Effector CD4-positive, alpha-beta T cell (primary cell): ENCODE measurements around the gene KRTAP5-4. TPM values are rescaled to one million over a fixed set of nuclear protein-coding genes. Genes with fewer than 3 reads are reported as not detected.
"Not testable (repeated sequence)": the region's sequence is repeated elsewhere in the genome, so short reads cannot be mapped to it uniquely, and the experiment has no call there.

Experiments used
- DNase-seq: peaks from one replicate; pipeline ENCODE4 v3.0.0-alpha.2; 2020
- total RNA-seq: gene quantifications from one replicate; lab custom pipeline; 2026; lab: John Stamatoyannopoulos, UW

KRTAP5-4 gene
- not detected for total RNA-seq

GRCh38 chr11:1622086-1622485 lies at the start of gene KRTAP5-4:
Gene KRTAP5-4, minus strand, starts transcription at chr11:1622138. Its CDS starts 45 bp downstream, at chr11:1622093.
- no peak for DNase-seq

GRCh38 chr11:1671658-1672057 lies 49.7 kb upstream of the KRTAP5-4 start:
- no peak for DNase-seq

- DNase-seq = no peak
Measured at GRCh38 chr11:1670905-1671371, 49.0 kb upstream of the KRTAP5-4 start.

- not testable (repeated sequence) for DNase-seq
Measured at GRCh38 chr11:1670457-1670856, 48.5 kb upstream of the KRTAP5-4 start.

- DNase-seq = no peak
Measured at GRCh38 chr11:1669546-1670218, 47.7 kb upstream of the KRTAP5-4 start.

GRCh38 chr11:1668911-1669473 lies 47.1 kb upstream of the KRTAP5-4 start:
- no peak for DNase-seq

GRCh38 chr11:1667906-1668305 lies 46.0 kb upstream of the KRTAP5-4 start:
- DNase-seq = no peak

GRCh38 chr11:1667121-1667850 lies 45.3 kb upstream of the KRTAP5-4 start:
- DNase-seq = no peak

- no peak for DNase-seq
Measured at GRCh38 chr11:1665313-1665712, 43.4 kb upstream of the KRTAP5-4 start.

- DNase-seq = not testable (repeated sequence)
Measured at GRCh38 chr11:1662699-1663283, 40.9 kb upstream of the KRTAP5-4 start.

- not testable (repeated sequence) for DNase-seq
Measured at GRCh38 chr11:1661454-1662269, 39.7 kb upstream of the KRTAP5-4 start.

GRCh38 chr11:1660111-1660867 lies 38.4 kb upstream of the KRTAP5-4 start:
- DNase-seq = no peak

- no peak for DNase-seq
Measured at GRCh38 chr11:1659506-1659905, 37.6 kb upstream of the KRTAP5-4 start.

- DNase-seq = no peak
Measured at GRCh38 chr11:1656670-1657069, 34.7 kb upstream of the KRTAP5-4 start.

- no peak for DNase-seq
Measured at GRCh38 chr11:1656061-1656441, 34.1 kb upstream of the KRTAP5-4 start.

GRCh38 chr11:1655168-1656060 lies 33.5 kb upstream of the KRTAP5-4 start:
- no peak for DNase-seq

- DNase-seq = no peak
Measured at GRCh38 chr11:1654388-1655167, 32.6 kb upstream of the KRTAP5-4 start.

GRCh38 chr11:1653541-1654387 lies 31.8 kb upstream of the KRTAP5-4 start:
- no peak for DNase-seq
